ENCODE measurements around the gene TCAF1.

The TCAF1 gene

GRCh38 chr7:143934526-143935325 lies 32.8 kb upstream of the TCAF1 start, which contains the start of gene OR2F2:
TSS of gene OR2F2 (plus strand) at chr7:143935233. CDS start at chr7:143935233, 0 bp downstream.
- DNase-seq (ENCODE audit: low read depth) = peak; percentile 70
- H3K4me3 ChIP-seq (ENCODE audit: low read length) = no peak within 1 kb of the TSS
- TF ChIP-seq CTCF (conservative IDR thresholded peaks at IDR 0.05; ENCODE audit: low read length) = no peak

GRCh38 chr7:143931739-143932138 lies 29.8 kb upstream of the TCAF1 start:
- no peak for TF ChIP-seq CTCF (conservative IDR thresholded peaks at IDR 0.05; ENCODE audit: low read length)
- DNase-seq (ENCODE audit: low read depth) = peak; percentile 46
- H3K4me3 ChIP-seq (ENCODE audit: low read length) = no peak overlapping the region

GRCh38 chr7:143929224-143929920 lies 27.4 kb upstream of the TCAF1 start:
- no peak for TF ChIP-seq CTCF (conservative IDR thresholded peaks at IDR 0.05; ENCODE audit: low read length)
- no peak overlapping the region for H3K4me3 ChIP-seq (ENCODE audit: low read length)
- DNase-seq (ENCODE audit: low read depth) = no peak

- H3K4me3 ChIP-seq (ENCODE audit: low read length) = no peak overlapping the region
- no peak for TF ChIP-seq CTCF (conservative IDR thresholded peaks at IDR 0.05; ENCODE audit: low read length)
- no peak for DNase-seq (ENCODE audit: low read depth)
Measured at GRCh38 chr7:143924851-143925250, 22.9 kb upstream of the TCAF1 start.

GRCh38 chr7:143914938-143915652 lies 13.1 kb upstream of the TCAF1 start:
- DNase-seq (ENCODE audit: low read depth) = no peak
- no peak overlapping the region for H3K4me3 ChIP-seq (ENCODE audit: low read length)
- no peak for TF ChIP-seq CTCF (conservative IDR thresholded peaks at IDR 0.05; ENCODE audit: low read length)

GRCh38 chr7:143913945-143914615 lies 12.1 kb upstream of the TCAF1 start:
- no peak for TF ChIP-seq CTCF (conservative IDR thresholded peaks at IDR 0.05; ENCODE audit: low read length)
- no peak overlapping the region for H3K4me3 ChIP-seq (ENCODE audit: low read length)
- DNase-seq (ENCODE audit: low read depth) = no peak

Data from AG10803 (cell line).